ENCODE results near the gene DIP2C.
A peak's percentile ranks its signal among the peaks of the same experiment; 100 is the strongest.
"Not testable (repeated sequence)": the region's sequence is repeated elsewhere in the genome, so short reads cannot be mapped to it uniquely, and the experiment has no call there.

Gene DIP2C

DNA sequence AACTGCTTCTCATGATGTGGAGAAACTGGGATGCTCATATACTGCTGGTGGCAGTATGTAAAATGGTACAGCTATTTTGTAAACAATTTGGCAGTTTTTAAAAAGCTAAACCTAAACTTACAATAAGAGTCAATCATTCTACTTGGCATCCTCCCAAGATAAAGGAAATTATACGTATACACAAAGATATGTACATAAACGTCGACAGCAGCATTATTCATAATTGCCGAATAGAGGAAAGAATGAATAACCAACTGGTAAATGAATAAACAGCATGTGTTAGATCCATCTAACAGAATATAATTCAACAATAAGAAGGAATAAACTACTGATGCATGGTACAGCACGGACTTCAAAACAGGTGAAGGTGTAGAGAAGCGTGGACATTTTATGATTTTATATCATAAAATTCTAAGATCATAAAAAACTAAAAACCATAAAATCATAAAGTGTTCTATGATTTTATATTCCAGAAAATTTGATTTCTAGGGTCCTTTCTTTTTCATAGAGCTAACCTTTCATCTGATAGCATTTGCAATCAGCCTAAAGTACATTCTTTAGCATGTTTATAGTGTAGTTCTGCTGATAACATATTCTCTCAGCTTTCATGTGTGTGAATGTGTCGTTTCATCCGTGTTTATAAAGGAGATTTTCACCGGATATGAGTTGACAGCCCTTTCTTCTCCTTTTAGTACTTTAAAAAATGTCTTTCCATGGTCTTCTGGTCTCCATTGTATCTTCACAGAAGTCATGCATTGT is 261.5 kb downstream of the DIP2C start:
- DNase-seq: no peak

DNA sequence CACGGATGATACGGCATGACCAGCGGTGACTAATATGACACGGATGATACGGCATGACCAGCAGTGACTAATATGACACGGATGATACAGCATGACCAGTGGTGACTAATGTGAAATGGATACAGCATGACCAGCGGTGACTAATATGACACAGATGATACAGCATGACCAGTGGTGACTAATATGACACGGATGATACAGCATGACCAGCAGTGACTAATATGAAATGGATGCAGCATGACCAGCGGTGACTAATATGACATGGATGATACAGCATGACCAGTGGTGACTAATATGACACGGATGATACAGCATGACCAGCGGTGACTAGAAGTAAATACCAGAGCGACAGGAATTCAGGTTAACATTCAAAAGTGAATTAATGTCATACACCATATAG is 264.1 kb downstream of the DIP2C start:
- not testable (repeated sequence) for DNase-seq

GRCh38 chr10:424724-425123 is 264.7 kb downstream of the DIP2C start:
- not testable (repeated sequence) for DNase-seq

GRCh38 chr10:423178-423577 is 266.3 kb downstream of the DIP2C start:
- DNase-seq: peak in 1 of 2 experiments; percentile 1

- DNase-seq: no peak
Measured at GRCh38 chr10:422675-423074, 266.8 kb downstream of the DIP2C start.

- DNase-seq: no peak
Measured at GRCh38 chr10:422241-422640, 267.2 kb downstream of the DIP2C start.

DNA sequence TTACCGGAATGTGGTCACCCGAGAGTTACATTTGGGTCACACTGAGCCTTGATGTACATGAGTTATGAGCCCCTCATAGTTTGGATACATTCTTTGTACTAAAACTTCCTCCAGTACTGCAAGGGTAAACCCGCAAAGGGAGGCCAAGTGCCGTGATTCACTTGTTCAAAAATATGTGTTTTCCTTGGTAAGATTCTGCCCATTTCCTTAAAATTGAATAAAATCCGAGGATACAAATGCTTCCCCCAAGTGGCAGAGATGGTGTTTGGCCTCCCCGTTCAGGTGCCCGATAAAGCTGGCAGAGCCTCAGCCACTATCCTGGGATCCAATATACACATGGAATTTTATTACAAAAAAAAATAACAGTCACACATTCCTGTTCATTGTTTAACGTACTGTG is 268.3 kb downstream of the DIP2C start:
- DNase-seq: no peak

DNA sequence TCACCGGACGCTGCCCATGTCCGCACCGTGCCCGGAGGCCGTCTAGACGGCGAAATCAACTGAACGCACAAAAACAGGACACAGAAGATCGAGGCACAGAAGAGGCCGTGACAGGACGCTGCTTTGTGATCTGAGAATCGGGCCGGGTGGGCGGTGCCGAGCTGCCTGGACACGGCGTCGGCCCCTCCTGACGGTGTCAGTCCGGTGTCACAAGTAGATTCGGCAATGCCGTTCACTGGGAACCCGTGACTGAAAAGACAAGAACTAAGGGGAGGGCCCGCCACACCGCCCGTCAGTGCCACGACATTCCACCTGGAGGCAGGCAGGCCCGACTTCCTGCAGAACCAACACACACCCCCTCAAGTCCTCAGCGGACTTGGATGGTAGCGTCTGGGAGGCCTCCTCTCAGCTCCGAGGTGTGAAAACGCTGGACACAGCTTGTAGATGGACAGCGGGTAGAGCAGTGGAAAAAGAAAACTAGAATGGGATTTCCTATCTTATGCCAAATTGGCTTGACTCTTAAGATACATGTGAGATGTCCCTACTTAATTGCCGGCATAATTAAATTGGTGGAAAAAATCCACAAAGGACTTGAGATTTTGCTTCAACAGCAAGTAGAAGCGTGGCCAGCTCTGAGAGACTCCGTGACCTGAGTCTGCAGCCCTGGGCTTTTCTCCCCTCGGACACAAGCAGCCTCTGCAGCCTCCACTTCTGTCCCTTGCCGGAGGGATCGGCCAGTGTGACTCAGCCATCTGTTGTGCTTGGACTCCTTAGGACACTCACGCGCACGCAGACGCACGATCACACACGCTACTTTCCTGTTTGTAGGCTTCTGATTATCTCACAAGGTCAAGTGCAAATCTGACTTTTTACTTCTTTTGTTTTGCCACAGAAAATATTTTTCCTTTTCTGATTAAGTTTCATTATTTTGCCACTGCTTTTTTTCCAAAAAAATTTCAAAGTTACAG is 269.0 kb downstream of the DIP2C start:
- DNase-seq: no peak

DNA sequence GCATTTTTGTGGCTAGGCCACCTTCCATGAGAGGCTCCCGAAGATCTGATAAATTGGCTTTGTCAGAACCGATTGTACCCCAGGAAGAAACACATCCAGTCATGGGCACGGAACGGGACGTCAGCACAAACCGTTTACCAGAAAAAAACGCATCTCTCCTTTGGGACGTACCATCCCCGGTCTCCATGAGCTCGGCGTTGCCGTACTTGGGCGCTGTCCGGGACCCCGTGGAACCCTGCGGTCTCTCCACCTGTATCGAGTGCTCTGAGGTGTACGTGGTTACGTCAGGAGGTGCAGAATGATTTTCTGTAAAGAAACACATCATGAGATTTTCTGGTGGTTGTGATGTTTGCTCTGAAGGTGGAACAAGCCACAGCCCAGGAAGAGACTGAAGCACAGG is 270.6 kb downstream of the DIP2C start:
- DNase-seq: no peak

GRCh38 chr10:418226-418625 is 271.2 kb downstream of the DIP2C start:
- no peak for DNase-seq

DNA sequence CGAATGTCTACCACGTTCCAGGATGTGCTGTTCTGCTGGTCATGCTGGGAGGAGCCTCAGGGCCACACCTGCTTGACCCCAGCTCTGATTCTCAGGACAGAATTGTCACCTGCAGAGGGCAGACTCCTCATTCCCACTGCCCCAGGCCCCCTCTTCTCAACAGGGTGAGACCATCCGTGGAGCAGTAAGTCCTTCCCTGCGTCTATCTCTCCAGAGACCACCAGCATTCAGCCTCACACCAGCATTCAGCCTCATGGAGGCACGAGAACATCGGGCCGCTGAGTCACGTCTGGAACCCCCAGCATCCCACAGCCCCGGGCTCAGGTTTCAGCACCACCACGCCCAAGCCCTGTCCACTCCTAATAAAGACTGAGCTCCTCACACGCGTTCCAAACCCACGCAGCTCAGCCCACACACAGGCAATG is 273.4 kb downstream of the DIP2C start:
- DNase-seq: no peak

DNA sequence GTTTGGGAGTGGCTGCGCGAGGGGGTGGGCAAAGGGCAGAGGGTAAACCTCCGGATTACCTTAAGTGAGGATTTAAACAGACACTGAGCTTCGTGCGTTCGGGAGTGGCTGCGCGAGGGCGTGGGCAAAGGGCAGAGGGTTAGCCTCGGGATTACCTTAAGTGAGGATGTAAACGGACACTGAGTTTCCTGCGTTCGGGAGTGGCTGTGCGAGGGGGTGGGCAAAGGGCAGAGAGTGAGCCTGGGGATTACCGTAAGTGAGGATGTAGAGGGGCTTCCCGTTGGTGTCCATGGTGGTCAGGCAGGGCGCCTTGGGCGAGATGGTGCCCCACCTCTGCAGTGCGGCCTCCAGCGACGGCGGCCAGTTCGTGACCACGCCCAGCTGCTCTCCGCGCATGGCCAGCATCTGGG is 275.8 kb downstream of the DIP2C start:
- DNase-seq: no peak

DNA sequence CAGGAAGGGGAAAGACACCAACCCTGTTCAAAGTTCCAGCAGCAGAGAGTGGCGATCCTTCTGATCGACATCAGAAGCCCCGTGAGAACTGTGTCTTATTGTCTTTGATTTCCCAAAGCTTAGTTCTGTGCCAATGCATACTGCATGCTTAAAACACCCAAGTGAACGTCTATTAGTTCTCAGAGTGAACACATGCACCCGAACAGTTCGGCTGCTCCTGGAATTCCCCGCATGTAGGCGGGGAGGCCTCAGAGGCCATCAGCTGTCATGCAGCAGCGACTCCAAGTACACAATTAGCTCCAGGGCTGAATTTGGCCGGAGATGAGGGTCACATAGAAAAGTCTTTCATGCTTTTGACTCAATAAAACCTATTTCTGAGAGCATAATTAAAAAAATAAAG is 277.4 kb downstream of the DIP2C start:
- DNase-seq: no peak

DNA sequence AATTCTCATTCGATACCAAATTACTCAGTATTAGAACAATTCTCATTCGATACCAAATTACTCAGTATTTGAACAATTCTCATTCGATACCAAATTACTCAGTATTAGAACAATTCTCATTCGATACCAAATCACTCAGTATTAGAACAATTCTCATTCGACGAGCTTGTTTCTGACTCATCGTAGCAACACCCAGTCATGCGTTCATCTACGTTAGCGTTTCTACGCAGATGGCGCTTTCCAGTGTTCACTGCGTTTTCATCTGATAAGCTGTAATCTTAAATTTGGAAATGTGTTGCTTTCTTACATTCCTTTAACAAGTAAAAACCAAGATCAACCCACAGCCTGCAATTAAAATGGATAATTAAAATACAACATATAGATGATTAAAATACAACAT is 277.9 kb downstream of the DIP2C start:
- no peak for DNase-seq

GRCh38 chr10:409408-410040 is 279.9 kb downstream of the DIP2C start:
- no peak for DNase-seq

DNA sequence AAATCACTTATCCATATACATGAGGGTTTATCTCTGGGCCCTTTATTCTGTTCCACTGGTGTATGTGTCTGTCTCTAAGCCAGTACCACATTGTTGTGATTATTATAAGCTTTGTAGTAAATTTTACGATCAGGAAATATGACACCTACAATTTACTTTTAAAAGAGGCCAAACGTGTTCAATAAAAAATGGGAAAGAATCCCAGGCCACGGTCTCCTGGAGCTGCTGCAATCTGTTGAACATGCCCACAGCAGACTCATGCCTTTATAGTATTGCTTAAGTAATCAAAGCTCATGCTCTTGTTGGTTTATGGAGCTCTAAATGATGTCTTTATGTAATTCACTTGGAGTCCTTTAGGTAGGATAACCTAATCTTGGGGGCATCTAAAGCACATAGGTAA is 281.2 kb downstream of the DIP2C start:
- no peak for DNase-seq

- no peak for DNase-seq
Measured at GRCh38 chr10:406976-407375, 282.5 kb downstream of the DIP2C start.

- DNase-seq: no peak
Measured at GRCh38 chr10:405648-406047, 283.8 kb downstream of the DIP2C start.

- no peak for DNase-seq
Measured at GRCh38 chr10:404991-405390, 284.5 kb downstream of the DIP2C start.

DNA sequence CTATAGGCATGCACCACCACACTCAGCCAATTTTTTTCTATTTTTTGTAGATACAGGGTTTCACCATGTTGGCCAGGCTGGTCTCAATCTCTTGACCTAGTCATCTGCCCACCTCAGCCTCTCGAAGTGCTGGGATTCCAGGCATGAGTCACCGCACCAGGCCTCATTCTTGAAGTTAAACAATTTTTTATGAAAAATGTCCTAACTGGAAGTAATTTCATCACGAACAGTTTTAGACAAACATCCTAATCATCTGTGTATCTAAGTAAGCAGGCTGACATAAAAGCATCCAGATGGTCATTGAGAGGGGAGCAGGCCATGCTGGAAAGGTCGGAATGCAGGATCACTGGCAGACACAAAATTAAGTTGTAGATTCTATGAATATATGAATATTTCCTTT is 285.1 kb downstream of the DIP2C start:
- DNase-seq: no peak

- DNase-seq: no peak
Measured at GRCh38 chr10:398954-399353, 290.5 kb downstream of the DIP2C start.

GRCh38 chr10:397321-398068 is 292.0 kb downstream of the DIP2C start:
- no peak for DNase-seq

Data from NCI-H187 (cell line).